ENCODE measurements around the gene TTLL11.
"Not testable (repeated sequence)": the region's sequence is repeated elsewhere in the genome, so short reads cannot be mapped to it uniquely, and the experiment has no call there.

The TTLL11 gene

GRCh38 chr9:121902461-121903135 is 190.5 kb downstream of the TTLL11 start:
- no peak for DNase-seq (ENCODE audit: low spot score)

GRCh38 chr9:121901616-121902015 is 191.5 kb downstream of the TTLL11 start:
- DNase-seq (ENCODE audit: low spot score): no peak

GRCh38 chr9:121900163-121900562 is 192.9 kb downstream of the TTLL11 start:
- no peak for DNase-seq (ENCODE audit: low spot score)

GRCh38 chr9:121898856-121899255 is 194.3 kb downstream of the TTLL11 start:
- DNase-seq (ENCODE audit: low spot score): no peak

- no peak for DNase-seq (ENCODE audit: low spot score)
Measured at GRCh38 chr9:121897140-121897539, 196.0 kb downstream of the TTLL11 start.

GRCh38 chr9:121896545-121896943 is 196.6 kb downstream of the TTLL11 start:
- no peak for DNase-seq (ENCODE audit: low spot score)

GRCh38 chr9:121895818-121896544 is 197.1 kb downstream of the TTLL11 start:
- no peak for DNase-seq (ENCODE audit: low spot score)

GRCh38 chr9:121895358-121895757 is 197.8 kb downstream of the TTLL11 start:
- no peak for DNase-seq (ENCODE audit: low spot score)

GRCh38 chr9:121894380-121894779 is 198.7 kb downstream of the TTLL11 start:
- DNase-seq (ENCODE audit: low spot score): not testable (repeated sequence)

- no peak for DNase-seq (ENCODE audit: low spot score)
Measured at GRCh38 chr9:121893786-121894185, 199.3 kb downstream of the TTLL11 start.

- DNase-seq (ENCODE audit: low spot score): no peak
Measured at GRCh38 chr9:121892706-121893105, 200.4 kb downstream of the TTLL11 start.

GRCh38 chr9:121890746-121891145 is 202.4 kb downstream of the TTLL11 start:
- no peak for DNase-seq (ENCODE audit: low spot score)

GRCh38 chr9:121889990-121890563 is 203.0 kb downstream of the TTLL11 start:
- no peak for DNase-seq (ENCODE audit: low spot score)

GRCh38 chr9:121888438-121888775 is 204.7 kb downstream of the TTLL11 start:
- no peak for DNase-seq (ENCODE audit: low spot score)

GRCh38 chr9:121887553-121888437 is 205.3 kb downstream of the TTLL11 start:
- DNase-seq (ENCODE audit: low spot score): no peak

- no peak for DNase-seq (ENCODE audit: low spot score)
Measured at GRCh38 chr9:121886759-121887485, 206.2 kb downstream of the TTLL11 start.

- DNase-seq (ENCODE audit: low spot score): no peak
Measured at GRCh38 chr9:121885345-121885901, 207.7 kb downstream of the TTLL11 start.

GRCh38 chr9:121884057-121884541 is 209.0 kb downstream of the TTLL11 start:
- DNase-seq (ENCODE audit: low spot score): no peak

GRCh38 chr9:121883281-121884056 is 209.6 kb downstream of the TTLL11 start:
- DNase-seq (ENCODE audit: low spot score): no peak

- DNase-seq (ENCODE audit: low spot score): no peak
Measured at GRCh38 chr9:121881920-121882500, 211.1 kb downstream of the TTLL11 start.

Measured in CD4-positive, alpha-beta T cell treated with Interleukin-6 at 100 ng/mL for 8 hours (primary cell).